Left cardiac atrium (tissue), 4 donors: ENCODE data around the gene LRRC70. TPM values are rescaled to one million over a fixed set of nuclear protein-coding genes. Genes with fewer than 3 reads are reported as not detected.
A peak's percentile ranks its signal among the peaks of the same experiment; 100 is the strongest.
"Not testable (repeated sequence)": the region's sequence is repeated elsewhere in the genome, so short reads cannot be mapped to it uniquely, and the experiment has no call there.

Experiments used
- ATAC-seq, 2 donors: fragments of 200-7000 bp; cut with Tn5 transposase; one replicate each; pipeline ENCODE4 v1.9.1; 2020; ENCODE audit warnings: mild to moderate bottlenecking in 2 of 2, moderate library complexity in 2 of 2
- DNase-seq: peaks from one replicate; pipeline ENCODE4 v3.0.0-alpha.2; 2020
- intact Hi-C, 2 donors: fragments of 100-400 bp; cut with DNase I; formaldehyde crosslinking; loops; one replicate each; pipeline versions ENCODE4 v1.14.1 to v1.15.1; 2022 to 2023
- long read RNA-seq: library from polyadenylated mRNA; unstranded; transcript quantifications from one replicate; pipeline ENCODE4 v2.0.0, GENCODE V29; 2021
- total RNA-seq, 2 donors: library from RNA; stranded (reverse); fragmentation: NEBNext Ultra II Directional; extraction: Animal tissue kit (Norgen Biotek cat#: 25700); gene quantifications; one replicate each; pipeline ENCODE4 v1.2.1, GENCODE V29; 2021
- donor health status: DM: no; HTN: yes; CAD: no.
- donor health status: DM: no; HTN: yes; CAD: no; lungs with severe emphysema.
- donor health status: DM: yes; HTN: yes; CAD: no.
- donor health status: Dilated cardiomyopathy.

The LRRC70 gene
- 1 to 10 TPM; 2.0 to 2.2 TPM for total RNA-seq
- long read RNA-seq, partial matches to known transcripts: 0 of 4 reads
- long read RNA-seq, other reads (novel, unspliced or antisense): 0 of 4 reads

- intact Hi-C loops: no loop called here
- ATAC-seq: peak; percentile 59 to 61
- no peak for DNase-seq
Measured at GRCh38 chr5:62578540-62578939, at the start of gene LRRC70. LRRC70 (plus strand) TSS chr5:62578819; CDS start chr5:62579439, 620 bp downstream.

GRCh38 chr5:62533597-62533996 lies 45.0 kb upstream of the LRRC70 start:
- intact Hi-C loops: no loop called here
- DNase-seq: no peak
- ATAC-seq: no peak

GRCh38 chr5:62534461-62535236 lies 44.0 kb upstream of the LRRC70 start:
- intact Hi-C loops: no loop called here
- ATAC-seq (no peak), DNase-seq (no peak)

- intact Hi-C loops: no loop called here
- ATAC-seq: no peak
Measured at GRCh38 chr5:62536232-62536631, 42.4 kb upstream of the LRRC70 start.

GRCh38 chr5:62536783-62537182 lies 41.8 kb upstream of the LRRC70 start:
- intact Hi-C loops: no loop called here
- DNase-seq (no peak), ATAC-seq (no peak)

More at GRCh38 chr5:62536232-62536631, 42.4 kb upstream of the LRRC70 start:
- DNase-seq: no peak

GRCh38 chr5:62538017-62538942 lies 40.3 kb upstream of the LRRC70 start:
- intact Hi-C loops: no loop called here
- DNase-seq (no peak), ATAC-seq (no peak)

GRCh38 chr5:62542720-62543119 lies 35.9 kb upstream of the LRRC70 start:
- ATAC-seq (no peak), DNase-seq (no peak)
- intact Hi-C loops: no loop called here

GRCh38 chr5:62547945-62548630 lies 30.5 kb upstream of the LRRC70 start:
- no peak for DNase-seq
- intact Hi-C loops: no loop called here
- ATAC-seq: no peak

GRCh38 chr5:62550103-62550502 lies 28.5 kb upstream of the LRRC70 start:
- DNase-seq (no peak), ATAC-seq (no peak)
- intact Hi-C loops: no loop called here

GRCh38 chr5:62555930-62556329 lies 22.7 kb upstream of the LRRC70 start:
- intact Hi-C loops: no loop called here
- ATAC-seq (no peak), DNase-seq (no peak)

GRCh38 chr5:62558941-62559340 lies 19.7 kb upstream of the LRRC70 start:
- intact Hi-C loops: no loop called here
- no peak for DNase-seq
- ATAC-seq: no peak

- ATAC-seq (no peak), DNase-seq (no peak)
- intact Hi-C loops: no loop called here
Measured at GRCh38 chr5:62560786-62561185, 17.8 kb upstream of the LRRC70 start.

GRCh38 chr5:62561896-62562295 lies 16.7 kb upstream of the LRRC70 start:
- ATAC-seq: no peak
- DNase-seq: no peak
- intact Hi-C loops: no loop called here

- DNase-seq: no peak
- no peak for ATAC-seq
- intact Hi-C loops: no loop called here
Measured at GRCh38 chr5:62562867-62563266, 15.8 kb upstream of the LRRC70 start.

GRCh38 chr5:62564101-62564500 lies 14.5 kb upstream of the LRRC70 start:
- ATAC-seq (no peak), DNase-seq (no peak)
- intact Hi-C loops: no loop called here

GRCh38 chr5:62565740-62566139 lies 12.9 kb upstream of the LRRC70 start:
- DNase-seq, intact Hi-C loops, ATAC-seq: not testable (repeated sequence)

GRCh38 chr5:62568143-62568542 lies 10.5 kb upstream of the LRRC70 start:
- intact Hi-C loops: no loop called here
- DNase-seq (no peak), ATAC-seq (no peak)

GRCh38 chr5:62568800-62569432 lies 9.7 kb upstream of the LRRC70 start:
- ATAC-seq (no peak), DNase-seq (no peak)
- intact Hi-C loops: no loop called here

- intact Hi-C loops: no loop called here
- ATAC-seq: no peak
- DNase-seq: no peak
Measured at GRCh38 chr5:62569470-62569869, 9.1 kb upstream of the LRRC70 start.
